ENCODE measurements around the gene MAML1. TPM values are rescaled to one million over a fixed set of nuclear protein-coding genes. Genes with fewer than 3 reads are reported as not detected.

MAML1 gene
- total and polyA plus RNA-seq, 10 of the 15 experiments (the other 5 are each of a cell fraction or from before 2014, with no cell fraction given), result 0.42 to 23.9 (median 7.3) TPM

GRCh38 chr5:179821298-179822058 is 88.9 kb downstream of the MAML1 start:
- SMC1A ChIA-PET (ENCODE audit: uncharacterized antibody, unreplicated experiment), result interaction anchor here (0.9 to 1.1 kb wide), 3 partner anchors 12 to 58 kb away, joined by 3 to 4 read pairs (median 3); partner anchors contain the start of gene LTC4S
- H3K27ac ChIP-seq (ENCODE audit: control insufficient read depth, insufficient read depth), result peak overlapping the region; percentile 96
- no peaks in the 10 kb centered on the region for H3K27me3 ChIP-seq (replicated peaks in 1 of 2; ENCODE audit: control insufficient read depth in 2 of 2, insufficient read depth in 2 of 2, low read length in 1 of 2)
- peaks cover 37% of the 10 kb centered on the region for H3K4me1 ChIP-seq (ENCODE audit: control insufficient read depth, insufficient read depth, low read length)
- BruUV-seq (replicated peaks), result no TSS peak
- in situ Hi-C loops (cut with MboI) (loop anchor here (25.0 kb wide), 1 partner anchor 991 kb away; the partner anchor contains the start of gene MGAT1), intact Hi-C loops (cut with micrococcal nuclease; ENCODE audit: unreplicated experiment) (loop anchor here (2.0 kb wide), 1 partner anchor 37 kb away; the partner anchor contains the start of gene MRNIP)
- peak overlapping the region; percentile 92 for H3K9ac ChIP-seq (ENCODE audit: control insufficient read depth, insufficient read depth, low read length)
- CTCF ChIA-PET, result interaction anchor here (1.0 to 1.8 kb wide), 2 partner anchors 20 to 39 kb away, joined by 4 to 6 read pairs; no protein-coding TSS in a partner anchor
- RAD21 ChIA-PET (ENCODE audit: unreplicated experiment), result interaction anchor here (0.9 kb wide), 1 partner anchor 16 kb away, joined by 4 read pairs; no protein-coding TSS in a partner anchor
- H3K36me3 ChIP-seq (ENCODE audit: control insufficient read depth in 2 of 2, insufficient read depth in 2 of 2, low read length in 1 of 2), result peaks cover 16 to 20% of the 10 kb centered on the region in 2 experiments
- FAIRE-seq, result peak; percentile 91
- H4K20me1 ChIP-seq (ENCODE audit: control insufficient read depth, insufficient read depth), result peaks cover 17% of the 10 kb centered on the region
- H3K4me2 ChIP-seq (ENCODE audit: control insufficient read depth, insufficient read depth), result peak overlapping the region; percentile 99
- H2AFZ ChIP-seq (ENCODE audit: control insufficient read depth, low read depth, low read length), result peak overlapping the region; percentile 47
- WGBS (ENCODE audit: insufficient coverage, insufficient replicate concordance, low lambda C conversion rate, missing lambda C conversion rate), result under 1% methylated on average over 49 of the region's 54 CpGs
- no peak for DNase-seq (ENCODE audit: low read depth, low spot score)
- peak; percentile 74 for ATAC-seq
- POLR2A ChIA-PET, result interaction anchor here (0.6 to 2.0 kb wide), 11 partner anchors 9 to 199 kb away, joined by 3 to 7 read pairs (median 4); partner anchors contain the start of genes HNRNPH1 and MRNIP
- peaks cover 29% of the 10 kb centered on the region for H3K79me2 ChIP-seq (ENCODE audit: control insufficient read depth, insufficient read depth, low read length)
- H3K9me3 ChIP-seq (replicated peaks; ENCODE audit: control insufficient read depth, insufficient read depth, low read length), result no peaks in the 10 kb centered on the region
- peak overlapping the region; percentile 93 for H3K4me3 ChIP-seq
- no peak for TF ChIP-seq IKZF1 (conservative IDR thresholded peaks at IDR 0.05)
- TF ChIP-seq, protein P1, sequence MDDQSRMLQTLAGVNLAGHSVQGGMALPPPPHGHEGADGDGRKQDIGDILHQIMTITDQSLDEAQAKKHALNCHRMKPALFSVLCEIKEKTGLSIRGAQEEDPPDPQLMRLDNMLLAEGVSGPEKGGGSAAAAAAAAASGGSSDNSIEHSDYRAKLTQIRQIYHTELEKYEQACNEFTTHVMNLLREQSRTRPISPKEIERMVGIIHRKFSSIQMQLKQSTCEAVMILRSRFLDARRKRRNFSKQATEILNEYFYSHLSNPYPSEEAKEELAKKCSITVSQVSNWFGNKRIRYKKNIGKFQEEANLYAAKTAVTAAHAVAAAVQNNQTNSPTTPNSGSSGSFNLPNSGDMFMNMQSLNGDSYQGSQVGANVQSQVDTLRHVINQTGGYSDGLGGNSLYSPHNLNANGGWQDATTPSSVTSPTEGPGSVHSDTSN (IDR thresholded peaks at IDR 0.05; ENCODE audit: insufficient replicate concordance, low read depth, low read length), result no peak
- no peak for TF ChIP-seq RBBP5 (conservative IDR thresholded peaks at IDR 0.05)
- no peak for TF ChIP-seq ZZZ3 (IDR thresholded peaks at IDR 0.05; ENCODE audit: control insufficient read depth, insufficient read length, low read depth)
- peak; percentile 89 for TF ChIP-seq POLR2AphosphoS5 (IDR thresholded peaks at IDR 0.05; ENCODE audit: low read length)
- no peak for TF ChIP-seq EGR1 (IDR thresholded peaks at IDR 0.05; ENCODE audit: borderline replicate concordance in 1 of 2, low read depth in 2 of 2, low read length in 2 of 2)
- TF ChIP-seq SMAD1 (IDR thresholded peaks at IDR 0.05; ENCODE audit: low read depth, partially characterized antibody), result peak; percentile 53
- no peak for TF ChIP-seq PAX5 (IDR thresholded peaks at IDR 0.05; ENCODE audit: borderline replicate concordance, low read depth, low read length)
- TF ChIP-seq EED (IDR thresholded peaks at IDR 0.05; ENCODE audit: low read depth), result no peak
- TF ChIP-seq PAX8 (IDR thresholded peaks at IDR 0.05), result no peak
- TF ChIP-seq, protein P2, sequence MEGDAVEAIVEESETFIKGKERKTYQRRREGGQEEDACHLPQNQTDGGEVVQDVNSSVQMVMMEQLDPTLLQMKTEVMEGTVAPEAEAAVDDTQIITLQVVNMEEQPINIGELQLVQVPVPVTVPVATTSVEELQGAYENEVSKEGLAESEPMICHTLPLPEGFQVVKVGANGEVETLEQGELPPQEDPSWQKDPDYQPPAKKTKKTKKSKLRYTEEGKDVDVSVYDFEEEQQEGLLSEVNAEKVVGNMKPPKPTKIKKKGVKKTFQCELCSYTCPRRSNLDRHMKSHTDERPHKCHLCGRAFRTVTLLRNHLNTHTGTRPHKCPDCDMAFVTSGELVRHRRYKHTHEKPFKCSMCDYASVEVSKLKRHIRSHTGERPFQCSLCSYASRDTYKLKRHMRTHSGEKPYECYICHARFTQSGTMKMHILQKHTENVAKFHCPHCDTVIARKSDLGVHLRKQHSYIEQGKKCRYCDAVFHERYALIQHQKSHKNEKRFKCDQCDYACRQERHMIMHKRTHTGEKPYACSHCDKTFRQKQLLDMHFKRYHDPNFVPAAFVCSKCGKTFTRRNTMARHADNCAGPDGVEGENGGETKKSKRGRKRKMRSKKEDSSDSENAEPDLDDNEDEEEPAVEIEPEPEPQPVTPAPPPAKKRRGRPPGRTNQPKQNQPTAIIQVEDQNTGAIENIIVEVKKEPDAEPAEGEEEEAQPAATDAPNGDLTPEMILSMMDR (IDR thresholded peaks at IDR 0.05 in 2 of 3, conservative IDR thresholded peaks at IDR 0.05 in 1 of 3; ENCODE audit: control insufficient read depth in 2 of 3, extremely low read depth in 1 of 3, insufficient read depth in 1 of 3, low read depth in 3 of 3, low read length in 3 of 3), result 0 out of 6 replicates have a peak, but pooled peaks of 1 of the 3 experiments have one; percentile 12
- no peak for TF ChIP-seq ASH2L (IDR thresholded peaks at IDR 0.05; ENCODE audit: borderline replicate concordance, low read depth)
- TF ChIP-seq, protein P3, sequence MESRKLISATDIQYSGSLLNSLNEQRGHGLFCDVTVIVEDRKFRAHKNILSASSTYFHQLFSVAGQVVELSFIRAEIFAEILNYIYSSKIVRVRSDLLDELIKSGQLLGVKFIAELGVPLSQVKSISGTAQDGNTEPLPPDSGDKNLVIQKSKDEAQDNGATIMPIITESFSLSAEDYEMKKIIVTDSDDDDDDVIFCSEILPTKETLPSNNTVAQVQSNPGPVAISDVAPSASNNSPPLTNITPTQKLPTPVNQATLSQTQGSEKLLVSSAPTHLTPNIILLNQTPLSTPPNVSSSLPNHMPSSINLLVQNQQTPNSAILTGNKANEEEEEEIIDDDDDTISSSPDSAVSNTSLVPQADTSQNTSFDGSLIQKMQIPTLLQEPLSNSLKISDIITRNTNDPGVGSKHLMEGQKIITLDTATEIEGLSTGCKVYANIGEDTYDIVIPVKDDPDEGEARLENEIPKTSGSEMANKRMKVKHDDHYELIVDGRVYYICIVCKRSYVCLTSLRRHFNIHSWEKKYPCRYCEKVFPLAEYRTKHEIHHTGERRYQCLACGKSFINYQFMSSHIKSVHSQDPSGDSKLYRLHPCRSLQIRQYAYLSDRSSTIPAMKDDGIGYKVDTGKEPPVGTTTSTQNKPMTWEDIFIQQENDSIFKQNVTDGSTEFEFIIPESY (IDR thresholded peaks at IDR 0.05), result no peak
